ENCODE data around the gene PADI4. TPM values are rescaled to one million over a fixed set of nuclear protein-coding genes. Genes with fewer than 3 reads are reported as not detected.

Gene PADI4
- total RNA-seq, 1 donor from 2014 or later: 0.12 TPM

DNA sequence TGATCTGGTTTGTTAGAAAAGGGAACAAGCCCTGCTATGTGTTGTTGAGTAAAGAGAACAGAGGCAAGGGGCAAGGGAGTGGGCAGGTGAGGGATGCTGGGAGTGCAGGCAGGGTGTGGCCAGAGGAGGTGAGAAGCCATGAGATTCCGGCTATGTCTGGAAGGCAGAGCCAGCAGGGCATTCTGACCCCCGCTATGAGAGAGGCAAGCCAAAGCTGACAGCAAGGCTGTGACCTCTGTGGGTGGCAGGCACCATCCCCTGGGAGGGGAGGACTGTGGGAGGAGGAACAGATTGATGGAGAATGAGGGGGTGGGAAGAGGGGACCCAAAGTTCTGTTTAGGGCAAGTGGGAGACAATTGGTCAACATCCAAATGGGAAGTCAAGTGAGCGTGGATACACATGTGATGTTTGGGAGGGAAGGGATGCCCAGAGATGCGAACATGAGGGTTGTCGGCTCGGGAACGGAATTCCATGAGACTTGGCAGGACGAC is 44.5 kb downstream of the PADI4 start:
- Mint-ChIP-seq H3K4me1 (peaks cover 5% of the 10 kb centered on the region), H3K27ac (no peak overlapping the region), H3K9me3 (no peaks in the 10 kb centered on the region), H3K27me3 (no peaks in the 10 kb centered on the region), H3K36me3 (ENCODE audit: low read depth) (no peaks in the 10 kb centered on the region), H3K4me3 (no peak overlapping the region)
- DNase-seq: no peak
- intact Hi-C loops (cut with micrococcal nuclease): no loop called here

DNA sequence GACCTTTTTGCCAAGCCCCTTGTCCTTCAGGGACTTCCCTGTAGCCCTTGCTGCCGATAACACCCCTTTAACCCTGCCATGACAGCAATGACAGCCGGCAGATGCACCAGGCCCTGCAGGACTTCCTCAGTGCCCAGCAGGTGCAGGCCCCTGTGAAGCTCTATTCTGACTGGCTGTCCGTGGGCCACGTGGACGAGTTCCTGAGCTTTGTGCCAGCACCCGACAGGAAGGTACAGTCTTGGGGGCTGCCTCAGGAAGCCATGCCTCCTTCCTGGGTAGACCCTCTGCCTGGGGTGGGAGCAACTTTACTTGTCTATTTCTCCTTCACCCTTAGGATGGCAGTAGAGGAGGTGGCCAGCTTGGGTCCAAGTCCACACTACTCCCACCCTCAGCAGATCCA is 47.9 kb downstream of the PADI4 start:
- Mint-ChIP-seq H3K9me3 (no peaks in the 10 kb centered on the region), H3K4me3 (peak overlapping the region; percentile 7), H3K27me3 (no peaks in the 10 kb centered on the region), H3K27ac (peak overlapping the region; percentile 20), H3K36me3 (ENCODE audit: low read depth) (no peaks in the 10 kb centered on the region), H3K4me1 (no peaks in the 10 kb centered on the region)
- DNase-seq: no peak
- intact Hi-C loops (cut with micrococcal nuclease): no loop called here

DNA sequence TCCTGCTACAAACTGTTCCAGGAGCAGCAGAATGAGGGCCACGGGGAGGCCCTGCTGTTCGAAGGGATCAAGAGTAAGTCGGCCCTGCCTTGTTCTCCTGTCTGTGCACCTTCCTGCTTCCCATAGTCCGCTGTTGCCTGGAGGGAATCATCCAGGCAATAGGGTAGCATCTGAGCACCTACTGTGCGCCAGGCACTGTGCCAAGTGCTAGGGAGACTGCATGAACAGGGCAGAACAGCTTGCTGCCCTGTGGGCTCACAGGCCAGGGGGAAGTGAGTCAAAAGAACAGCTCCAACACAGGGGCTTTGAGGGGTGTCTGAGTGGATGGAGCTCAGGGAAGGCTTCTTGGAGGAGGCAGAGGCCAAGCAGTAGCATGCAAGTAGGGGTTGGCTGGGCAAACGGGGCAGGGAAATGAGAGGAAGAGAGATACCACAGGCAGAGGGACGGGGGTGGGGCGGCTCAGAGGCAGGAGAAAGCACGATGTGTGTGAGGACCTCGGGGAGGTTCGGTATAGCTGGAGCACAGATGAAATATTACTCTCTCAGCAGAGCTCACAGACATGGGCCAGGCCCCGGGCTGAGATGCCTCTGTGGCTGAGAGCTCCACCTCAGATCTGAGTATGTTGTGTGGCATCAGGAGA is 48.5 kb downstream of the PADI4 start:
- Mint-ChIP-seq H3K4me3 (peak overlapping the region; percentile 7), H3K4me1 (no peaks in the 10 kb centered on the region), H3K36me3 (ENCODE audit: low read depth) (no peaks in the 10 kb centered on the region), H3K27me3 (no peaks in the 10 kb centered on the region), H3K27ac (no peak overlapping the region), H3K9me3 (no peaks in the 10 kb centered on the region)
- intact Hi-C loops (cut with micrococcal nuclease): no loop called here
- DNase-seq: no peak

DNA sequence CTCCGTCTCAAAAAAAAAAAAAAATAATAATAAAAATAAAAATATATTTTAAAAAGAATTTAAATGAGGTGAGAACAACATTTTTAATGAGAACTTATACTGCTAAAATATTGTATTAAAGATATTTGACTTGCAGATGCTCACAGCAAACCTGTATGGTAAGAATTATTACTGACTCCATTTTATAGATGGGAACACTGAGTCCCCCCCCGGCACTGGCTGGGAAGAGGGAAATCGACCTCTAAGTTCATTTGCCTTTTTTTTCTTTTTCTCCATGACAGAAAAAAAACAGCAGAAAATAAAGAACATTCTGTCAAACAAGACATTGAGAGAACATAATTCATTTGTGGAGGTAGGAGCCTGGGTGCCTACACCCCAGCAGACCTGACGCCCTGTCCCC is 50.6 kb downstream of the PADI4 start:
- Mint-ChIP-seq H3K27me3 (no peaks in the 10 kb centered on the region), H3K4me3 (no peak overlapping the region), H3K27ac (no peak overlapping the region), H3K36me3 (ENCODE audit: low read depth) (no peaks in the 10 kb centered on the region), H3K9me3 (no peaks in the 10 kb centered on the region), H3K4me1 (no peaks in the 10 kb centered on the region)
- intact Hi-C loops (cut with micrococcal nuclease): no loop called here
- no peak for DNase-seq

DNA sequence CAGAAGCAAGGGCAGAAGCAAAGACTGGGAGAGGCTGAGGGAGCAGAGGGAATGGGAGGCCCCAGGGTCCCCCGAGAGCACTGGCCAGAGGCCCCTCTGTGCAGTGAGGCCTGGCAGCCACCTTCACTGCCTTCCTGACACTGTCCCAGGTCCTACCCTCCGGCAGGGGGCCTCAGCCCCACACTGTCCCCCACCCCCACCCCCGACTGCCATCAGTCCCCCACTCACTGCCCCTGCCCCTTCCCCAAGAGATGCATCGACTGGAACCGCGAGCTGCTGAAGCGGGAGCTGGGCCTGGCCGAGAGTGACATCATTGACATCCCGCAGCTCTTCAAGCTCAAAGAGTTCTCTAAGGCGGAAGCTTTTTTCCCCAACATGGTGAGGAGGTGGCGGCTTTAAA is 51.0 kb downstream of the PADI4 start:
- H3K9me3 Mint-ChIP-seq: no peaks in the 10 kb centered on the region
- no peak overlapping the region for H3K4me3 Mint-ChIP-seq
- H3K36me3 Mint-ChIP-seq (ENCODE audit: low read depth): no peaks in the 10 kb centered on the region
- no peaks in the 10 kb centered on the region for H3K4me1 Mint-ChIP-seq
- intact Hi-C loops (cut with micrococcal nuclease): no loop called here
- H3K27me3 Mint-ChIP-seq: no peaks in the 10 kb centered on the region
- H3K27ac Mint-ChIP-seq: no peak overlapping the region
- no peak for DNase-seq

DNA sequence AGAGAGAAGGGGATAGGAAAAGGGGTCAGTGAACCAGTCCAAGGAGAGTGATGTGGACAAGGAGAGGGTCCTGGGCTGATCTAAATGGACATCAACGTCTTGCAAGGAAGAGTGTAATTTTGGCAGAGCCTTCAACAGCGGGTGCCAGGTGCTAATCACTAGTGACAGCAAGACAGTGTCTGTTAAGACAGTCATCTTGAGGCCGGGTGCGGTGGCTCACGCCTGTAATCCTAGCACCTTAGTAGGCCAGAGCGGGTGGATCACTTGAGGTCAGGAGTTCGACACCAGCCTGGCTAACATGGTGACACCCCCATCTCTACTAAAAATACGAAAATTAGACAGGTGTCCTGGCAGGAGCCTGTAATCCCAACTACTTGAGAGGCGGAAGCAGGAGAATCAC is 51.8 kb downstream of the PADI4 start:
- H3K4me3 Mint-ChIP-seq: no peak overlapping the region
- H3K27ac Mint-ChIP-seq: no peak overlapping the region
- no peaks in the 10 kb centered on the region for H3K9me3 Mint-ChIP-seq
- intact Hi-C loops (cut with micrococcal nuclease): no loop called here
- no peaks in the 10 kb centered on the region for H3K27me3 Mint-ChIP-seq
- H3K4me1 Mint-ChIP-seq: no peaks in the 10 kb centered on the region
- no peaks in the 10 kb centered on the region for H3K36me3 Mint-ChIP-seq (ENCODE audit: low read depth)
- no peak for DNase-seq

DNA sequence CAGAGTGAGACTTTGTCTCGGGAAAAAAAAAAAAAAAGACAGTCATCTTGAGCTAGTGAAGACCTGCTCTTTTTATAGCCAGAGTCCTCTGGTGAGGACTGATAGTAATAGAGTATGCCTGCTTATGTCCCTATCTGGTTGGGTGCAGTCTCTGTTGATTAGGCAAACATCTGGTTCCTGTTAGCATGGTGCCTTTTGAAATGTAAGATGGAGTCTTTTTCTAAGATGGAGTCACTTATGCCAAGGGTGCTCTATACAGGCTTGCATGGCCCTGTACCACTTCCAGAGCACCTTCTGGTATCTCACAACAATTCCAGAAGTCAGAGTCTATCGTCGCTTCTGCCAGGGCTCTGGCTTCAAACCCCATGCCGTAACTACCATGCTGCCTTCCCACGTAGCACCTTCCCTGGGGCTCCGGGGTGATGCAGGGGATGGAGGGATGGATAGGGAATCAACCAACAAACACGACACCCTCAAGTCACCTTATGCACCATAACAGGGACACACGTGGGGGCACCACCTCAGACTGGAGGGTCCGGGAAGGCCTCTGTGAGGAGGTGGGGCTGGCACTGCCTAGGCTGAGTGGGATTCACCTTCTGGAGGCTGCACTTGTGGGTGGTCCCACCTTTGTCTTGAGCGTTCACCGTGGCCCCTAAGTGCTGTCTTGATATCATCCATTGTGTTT is 52.4 kb downstream of the PADI4 start:
- DNase-seq: no peak
- no peak overlapping the region for H3K27ac Mint-ChIP-seq
- no peaks in the 10 kb centered on the region for H3K9me3 Mint-ChIP-seq
- H3K4me3 Mint-ChIP-seq: no peak overlapping the region
- H3K36me3 Mint-ChIP-seq (ENCODE audit: low read depth): no peaks in the 10 kb centered on the region
- intact Hi-C loops (cut with micrococcal nuclease): no loop called here
- no peaks in the 10 kb centered on the region for H3K4me1 Mint-ChIP-seq
- no peaks in the 10 kb centered on the region for H3K27me3 Mint-ChIP-seq

DNA sequence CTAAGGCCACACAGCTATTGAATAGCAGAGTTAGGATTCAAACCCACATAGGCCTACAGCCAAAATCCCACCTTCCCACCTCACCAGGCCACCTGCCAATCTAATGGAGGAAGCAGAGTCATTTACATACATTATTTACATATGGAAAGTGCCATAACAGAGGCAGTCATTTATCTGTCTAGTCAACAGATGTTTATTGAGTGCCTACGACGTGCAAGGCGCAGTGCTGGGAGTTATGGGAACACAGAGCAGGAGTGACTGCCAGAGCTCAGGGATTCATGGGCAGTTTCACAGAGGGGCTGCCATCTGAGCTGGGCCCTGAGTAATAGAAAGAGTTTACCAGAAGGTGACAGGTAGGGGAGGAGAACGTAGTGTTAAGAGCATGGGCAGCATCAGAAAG is 53.7 kb downstream of the PADI4 start:
- H3K36me3 Mint-ChIP-seq (ENCODE audit: low read depth): no peaks in the 10 kb centered on the region
- H3K4me1 Mint-ChIP-seq: no peaks in the 10 kb centered on the region
- no peaks in the 10 kb centered on the region for H3K27me3 Mint-ChIP-seq
- H3K9me3 Mint-ChIP-seq: no peaks in the 10 kb centered on the region
- no peak for DNase-seq
- no peak overlapping the region for H3K4me3 Mint-ChIP-seq
- intact Hi-C loops (cut with micrococcal nuclease): no loop called here
- H3K27ac Mint-ChIP-seq: no peak overlapping the region

DNA sequence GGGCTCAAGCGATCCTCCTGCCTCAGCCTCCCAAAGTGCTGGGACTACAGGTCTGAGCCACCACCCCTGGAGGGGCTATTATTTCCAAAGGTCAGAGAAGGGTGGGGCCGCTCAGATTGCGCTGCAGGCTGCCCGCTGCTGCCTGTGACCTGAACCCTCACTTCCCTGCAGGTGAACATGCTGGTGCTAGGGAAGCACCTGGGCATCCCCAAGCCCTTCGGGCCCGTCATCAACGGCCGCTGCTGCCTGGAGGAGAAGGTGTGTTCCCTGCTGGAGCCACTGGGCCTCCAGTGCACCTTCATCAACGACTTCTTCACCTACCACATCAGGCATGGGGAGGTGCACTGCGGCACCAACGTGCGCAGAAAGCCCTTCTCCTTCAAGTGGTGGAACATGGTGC is 55.4 kb downstream of the PADI4 start:
- Mint-ChIP-seq H3K27me3 (no peaks in the 10 kb centered on the region), H3K27ac (no peak overlapping the region), H3K4me1 (no peaks in the 10 kb centered on the region), H3K9me3 (no peaks in the 10 kb centered on the region), H3K4me3 (no peak overlapping the region), H3K36me3 (ENCODE audit: low read depth) (no peaks in the 10 kb centered on the region)
- intact Hi-C loops (cut with micrococcal nuclease): no loop called here
- DNase-seq: no peak

DNA sequence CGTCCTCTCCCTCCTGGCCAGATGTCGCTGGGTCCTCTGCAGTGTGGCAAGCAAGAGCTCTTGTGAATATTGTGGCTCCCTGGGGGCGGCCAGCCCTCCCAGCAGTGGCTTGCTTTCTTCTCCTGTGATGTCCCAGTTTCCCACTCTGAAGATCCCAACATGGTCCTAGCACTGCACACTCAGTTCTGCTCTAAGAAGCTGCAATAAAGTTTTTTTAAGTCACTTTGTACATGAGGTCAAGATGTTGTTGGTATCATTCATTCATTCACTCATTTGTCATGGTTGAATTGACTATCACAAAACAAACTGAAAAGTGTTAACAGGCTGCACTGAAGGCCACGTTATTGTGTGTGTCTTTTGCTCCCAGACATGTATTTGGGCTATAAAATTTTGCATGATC is 55.8 kb downstream of the PADI4 start:
- Mint-ChIP-seq H3K36me3 (ENCODE audit: low read depth) (no peaks in the 10 kb centered on the region), H3K27me3 (peaks cover 2% of the 10 kb centered on the region), H3K4me3 (no peak overlapping the region), H3K4me1 (no peaks in the 10 kb centered on the region), H3K9me3 (no peaks in the 10 kb centered on the region), H3K27ac (no peak overlapping the region)
- intact Hi-C loops (cut with micrococcal nuclease): no loop called here
- no peak for DNase-seq

DNA sequence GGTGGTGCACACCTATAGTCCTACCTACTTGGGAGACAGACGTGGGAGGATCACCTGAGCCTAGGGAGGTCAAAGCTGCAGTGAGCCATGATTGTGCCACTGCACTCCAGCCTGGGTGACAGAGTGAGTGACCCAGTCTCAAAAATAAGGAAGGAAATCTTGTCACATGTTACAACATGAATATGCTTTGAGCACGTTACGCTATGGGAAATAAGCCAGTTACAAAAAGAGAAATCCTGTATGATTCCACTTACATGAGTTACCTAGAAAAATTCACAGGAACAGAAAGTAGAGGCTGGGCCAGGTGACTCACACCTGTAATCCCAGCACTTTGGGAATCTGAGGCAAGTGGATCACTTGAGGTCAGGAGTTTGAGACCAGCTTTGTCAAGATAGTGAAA is 57.3 kb downstream of the PADI4 start:
- Mint-ChIP-seq H3K27ac (no peak overlapping the region), H3K36me3 (ENCODE audit: low read depth) (no peaks in the 10 kb centered on the region), H3K4me1 (no peaks in the 10 kb centered on the region), H3K9me3 (no peaks in the 10 kb centered on the region), H3K27me3 (peaks cover 2% of the 10 kb centered on the region), H3K4me3 (no peak overlapping the region)
- no peak for DNase-seq
- intact Hi-C loops (cut with micrococcal nuclease): no loop called here

DNA sequence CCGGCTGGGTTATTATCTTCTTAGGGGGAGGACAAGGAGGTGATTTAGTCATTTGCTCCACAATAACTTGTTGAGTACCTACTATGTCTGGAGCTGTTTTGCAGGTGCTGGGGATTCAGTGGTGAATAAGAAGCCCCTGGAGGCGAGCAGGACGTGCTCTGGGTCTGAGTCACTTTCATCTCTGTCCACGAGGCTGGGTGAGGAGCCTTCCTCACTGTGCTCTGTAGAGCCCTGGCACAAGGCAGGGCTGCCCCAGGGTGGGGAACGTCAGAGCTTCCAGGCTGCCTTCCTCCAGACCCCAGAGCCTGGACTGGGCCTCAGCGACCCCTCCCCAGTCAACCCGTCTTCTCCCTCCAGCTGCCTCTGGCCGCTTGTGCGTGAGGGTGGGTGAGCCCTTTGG is 61.5 kb downstream of the PADI4 start:
- Mint-ChIP-seq H3K4me1 (no peaks in the 10 kb centered on the region), H3K36me3 (ENCODE audit: low read depth) (no peaks in the 10 kb centered on the region), H3K9me3 (no peaks in the 10 kb centered on the region), H3K27ac (no peak overlapping the region), H3K27me3 (peaks cover 2% of the 10 kb centered on the region), H3K4me3 (no peak overlapping the region)
- intact Hi-C loops (cut with micrococcal nuclease): no loop called here
- DNase-seq: no peak

DNA sequence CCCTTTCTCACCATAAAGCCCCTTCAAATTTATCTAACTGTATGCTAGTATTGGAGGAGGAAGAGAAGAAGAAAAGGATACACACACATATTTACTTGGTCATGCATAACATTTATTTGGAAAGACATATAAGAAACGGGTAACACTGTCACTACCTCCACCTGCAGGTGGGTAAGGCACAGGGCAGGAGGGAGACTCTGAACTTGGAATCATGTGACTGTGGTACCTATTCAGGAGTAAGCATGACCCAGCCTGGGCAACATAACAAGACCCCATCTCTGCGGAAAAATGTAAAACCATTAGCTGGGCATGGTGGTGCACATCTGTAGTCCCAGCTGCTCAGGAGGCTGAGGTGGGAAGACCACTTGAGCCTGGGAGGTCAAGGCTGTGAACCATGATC is 62.6 kb downstream of the PADI4 start:
- H3K27me3 Mint-ChIP-seq: peaks cover 2% of the 10 kb centered on the region
- H3K9me3 Mint-ChIP-seq: no peaks in the 10 kb centered on the region
- H3K4me1 Mint-ChIP-seq: no peaks in the 10 kb centered on the region
- H3K27ac Mint-ChIP-seq: no peak overlapping the region
- H3K4me3 Mint-ChIP-seq: no peak overlapping the region
- intact Hi-C loops (cut with micrococcal nuclease): no loop called here
- no peak for DNase-seq
- no peaks in the 10 kb centered on the region for H3K36me3 Mint-ChIP-seq (ENCODE audit: low read depth)

DNA sequence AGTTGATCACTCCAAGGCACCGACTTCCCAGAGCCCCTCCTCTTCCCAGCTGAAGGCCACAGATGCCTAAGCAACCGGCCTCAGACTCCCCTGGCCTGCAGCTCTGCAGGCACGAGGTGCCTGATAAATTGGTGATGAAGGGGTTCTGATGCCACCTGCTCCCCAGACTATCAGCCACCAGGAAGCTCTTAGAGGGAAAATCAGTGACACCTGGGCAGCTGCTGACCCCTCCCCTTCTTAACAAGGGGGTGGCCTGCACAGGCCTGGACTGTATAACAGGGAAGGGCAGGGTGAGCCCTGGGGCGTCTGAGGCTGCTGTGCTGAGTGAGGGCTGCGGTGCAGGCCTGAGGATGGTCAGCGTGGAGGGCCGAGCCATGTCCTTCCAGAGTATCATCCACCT is 63.9 kb downstream of the PADI4 start, which contains the start of gene PADI6:
PADI6 (plus strand) TSS at position 301 of the 400 bp plus-strand sequence; CDS start at position 351, 50 bp downstream.
- H3K9me3 Mint-ChIP-seq: no peaks in the 10 kb centered on the region
- no peaks in the 10 kb centered on the region for H3K36me3 Mint-ChIP-seq (ENCODE audit: low read depth)
- no peaks in the 10 kb centered on the region for H3K4me1 Mint-ChIP-seq
- H3K27me3 Mint-ChIP-seq: peaks cover 2% of the 10 kb centered on the region
- H3K27ac Mint-ChIP-seq: no peak within 1 kb of the TSS
- H3K4me3 Mint-ChIP-seq: no peak within 1 kb of the TSS
- no peak for DNase-seq
- intact Hi-C loops (cut with micrococcal nuclease): no loop called here

DNA sequence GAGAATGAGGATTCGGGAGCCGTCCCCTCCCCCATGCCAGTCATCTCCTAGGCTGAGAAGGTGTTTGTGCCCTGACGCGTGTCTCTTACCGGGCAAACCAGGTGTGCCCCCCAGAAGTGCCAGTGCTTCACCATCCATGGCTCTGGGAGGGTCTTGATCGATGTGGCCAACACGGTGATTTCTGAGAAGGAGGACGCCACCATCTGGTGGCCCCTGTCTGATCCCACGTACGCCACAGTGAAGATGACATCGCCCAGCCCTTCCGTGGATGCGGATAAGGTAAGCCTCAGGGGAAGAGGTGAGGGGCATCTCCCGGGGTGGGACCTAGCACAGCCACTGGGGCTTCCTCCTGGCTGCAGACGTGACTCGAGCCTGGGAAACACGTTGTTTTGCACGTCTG is 65.0 kb downstream of the PADI4 start:
- DNase-seq: no peak
- H3K27me3 Mint-ChIP-seq: peaks cover 2% of the 10 kb centered on the region
- H3K9me3 Mint-ChIP-seq: no peaks in the 10 kb centered on the region
- H3K27ac Mint-ChIP-seq: no peak overlapping the region
- H3K4me1 Mint-ChIP-seq: no peaks in the 10 kb centered on the region
- no peaks in the 10 kb centered on the region for H3K36me3 Mint-ChIP-seq (ENCODE audit: low read depth)
- H3K4me3 Mint-ChIP-seq: no peak overlapping the region
- intact Hi-C loops (cut with micrococcal nuclease): no loop called here

Measured in activated CD4-positive, alpha-beta T cell treated with anti-CD3 and anti-CD28 coated beads, Interleukin-2, amount 10 ng/mL, durations not matched to agents 24 days and 14 days (primary cell).